Effector memory CD4-positive, alpha-beta T cell (primary cell): Measurements from ENCODE around the gene TBX19.

Source experiments
- DNase-seq, 3 donors: peaks; one replicate each; pipeline ENCODE4 v3.0.0-alpha.2; 2020
- H3K27ac ChIP-seq: 2 replicates; pipeline ENCODE4 v1.7.0; 2013; ENCODE audit warnings: mild to moderate bottlenecking, low read length, moderate library complexity; ENCODE audit not compliant: insufficient read depth, poor library complexity, severe bottlenecking
- H3K27me3 ChIP-seq: replicated peaks from 2 replicates; pipeline ENCODE4 v1.7.0; 2013; ENCODE audit warnings: mild to moderate bottlenecking, low read length; ENCODE audit not compliant: insufficient read depth, control insufficient read depth, poor library complexity, severe bottlenecking
- H3K36me3 ChIP-seq: 2 replicates; pipeline ENCODE4 v1.7.0; 2013; ENCODE audit warnings: mild to moderate bottlenecking, low read length, moderate library complexity; ENCODE audit not compliant: control insufficient read depth, insufficient read depth
- H3K4me1 ChIP-seq: 2 replicates; pipeline ENCODE4 v1.7.0; 2013; ENCODE audit warnings: low read length, mild to moderate bottlenecking; ENCODE audit not compliant: control insufficient read depth, insufficient read depth, poor library complexity, severe bottlenecking
- H3K4me3 ChIP-seq: 2 replicates; pipeline ENCODE4 v1.7.0; 2013; ENCODE audit warnings: low read length, low read depth, mild to moderate bottlenecking; ENCODE audit not compliant: insufficient read depth, poor library complexity, severe bottlenecking
- H3K9me3 ChIP-seq: 2 replicates; pipeline ENCODE4 v1.7.0; 2013; ENCODE audit warnings: mild to moderate bottlenecking, low read length, moderate library complexity; ENCODE audit not compliant: control insufficient read depth

TBX19 gene

DNA sequence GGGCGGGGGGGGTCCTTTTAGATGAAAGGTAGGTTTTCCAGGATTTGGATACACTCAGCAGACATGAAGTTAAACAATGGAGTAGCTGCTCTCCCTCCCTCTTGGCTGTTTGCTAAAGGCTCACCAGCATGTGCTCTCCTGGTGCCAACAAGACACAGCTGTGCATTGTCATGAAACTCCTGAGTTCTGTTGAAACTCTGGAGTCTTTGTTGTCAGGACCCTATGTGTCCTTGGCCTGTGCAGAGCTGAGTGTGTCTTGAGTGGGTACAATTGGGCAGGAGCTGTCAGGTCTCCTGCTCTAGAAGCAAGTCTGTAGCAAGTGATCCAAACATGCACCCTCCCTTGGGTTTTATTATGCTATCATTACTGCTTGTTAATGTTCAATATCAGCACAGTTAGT lies 12.7 kb downstream of the TBX19 start:
- no peak for DNase-seq
- Histone ChIP-seq H3K4me3 (no peak overlapping the region), H3K9me3 (no peaks in the 10 kb centered on the region), H3K4me1 (no peaks in the 10 kb centered on the region), H3K36me3 (peaks cover 3% of the 10 kb centered on the region), H3K27me3 (no peaks in the 10 kb centered on the region), H3K27ac (no peak overlapping the region)

DNA sequence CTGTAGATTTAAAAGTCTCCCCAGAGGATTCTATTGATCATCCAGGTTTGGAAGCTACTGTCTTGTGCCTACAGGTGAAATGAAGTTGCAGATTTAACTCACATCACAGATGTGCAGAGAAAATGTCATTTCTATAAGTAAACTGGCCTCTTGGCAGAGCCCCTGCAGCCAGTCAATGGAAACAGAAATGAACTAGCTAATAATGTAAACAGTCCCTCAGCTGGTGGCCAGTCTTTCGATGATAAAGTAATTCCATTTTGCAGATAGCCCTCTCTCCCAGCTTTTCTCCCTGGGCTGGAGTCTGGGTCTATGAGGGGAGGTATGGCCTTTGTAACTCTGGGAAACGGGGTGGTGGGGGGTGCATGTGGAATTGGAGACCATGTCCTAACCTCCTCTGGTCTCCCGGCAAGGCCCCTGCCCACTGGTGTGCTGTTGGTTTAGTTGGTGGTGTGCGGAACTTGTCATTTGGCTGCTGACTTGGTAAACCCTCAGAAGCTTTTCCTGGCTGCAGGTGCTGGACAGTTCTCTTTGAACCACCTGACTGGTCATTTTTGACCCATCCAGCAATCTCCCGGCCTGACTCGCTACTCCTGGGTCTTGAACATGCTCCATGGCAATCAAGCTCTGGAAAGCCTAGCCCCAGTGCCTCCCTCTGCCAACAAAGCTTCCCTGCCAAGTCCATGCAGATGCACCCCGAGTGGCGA lies 14.9 kb downstream of the TBX19 start:
- H3K9me3 ChIP-seq = no peaks in the 10 kb centered on the region
- H3K27ac ChIP-seq = no peak overlapping the region
- H3K27me3 ChIP-seq = no peaks in the 10 kb centered on the region
- no peak for DNase-seq
- H3K4me1 ChIP-seq = no peaks in the 10 kb centered on the region
- no peak overlapping the region for H3K4me3 ChIP-seq
- peaks cover 3% of the 10 kb centered on the region for H3K36me3 ChIP-seq

DNA sequence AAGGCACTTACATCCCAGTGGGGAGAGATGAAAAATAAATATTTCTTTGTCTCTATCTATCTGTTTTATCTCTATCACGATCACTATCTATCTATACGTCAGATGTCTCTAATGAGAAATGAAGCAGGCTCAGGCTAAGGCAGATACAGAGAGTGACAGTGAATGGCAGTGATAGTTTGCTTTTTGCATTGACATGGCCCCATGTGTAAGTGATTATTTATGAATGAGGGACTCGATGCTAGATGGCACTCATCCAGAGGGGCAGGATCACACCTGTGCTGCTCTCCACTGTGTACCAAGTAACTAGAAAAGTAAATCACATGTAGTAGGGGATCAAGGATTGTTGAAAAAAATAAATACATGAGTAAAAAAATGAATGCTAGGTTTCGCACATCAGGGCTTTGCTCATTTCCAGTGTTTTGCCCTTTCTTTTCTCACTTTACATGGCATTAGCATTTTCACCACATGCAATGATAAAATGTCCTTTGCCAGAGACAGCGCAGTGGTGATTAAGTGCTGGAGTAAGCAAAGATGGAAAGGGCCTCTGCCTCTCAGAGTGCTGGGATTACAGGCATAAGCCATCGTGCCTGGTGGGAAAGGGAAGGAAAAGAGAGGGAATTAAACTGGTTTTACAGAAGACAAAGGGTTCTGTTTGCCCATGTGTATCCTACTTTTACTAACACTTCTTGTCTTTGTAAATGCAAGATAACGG lies 16.5 kb downstream of the TBX19 start:
- Histone ChIP-seq H3K9me3 (no peaks in the 10 kb centered on the region), H3K27ac (no peak overlapping the region), H3K27me3 (no peaks in the 10 kb centered on the region), H3K4me3 (no peak overlapping the region), H3K36me3 (peaks cover under 1% of the 10 kb centered on the region), H3K4me1 (no peaks in the 10 kb centered on the region)
- DNase-seq = no peak

DNA sequence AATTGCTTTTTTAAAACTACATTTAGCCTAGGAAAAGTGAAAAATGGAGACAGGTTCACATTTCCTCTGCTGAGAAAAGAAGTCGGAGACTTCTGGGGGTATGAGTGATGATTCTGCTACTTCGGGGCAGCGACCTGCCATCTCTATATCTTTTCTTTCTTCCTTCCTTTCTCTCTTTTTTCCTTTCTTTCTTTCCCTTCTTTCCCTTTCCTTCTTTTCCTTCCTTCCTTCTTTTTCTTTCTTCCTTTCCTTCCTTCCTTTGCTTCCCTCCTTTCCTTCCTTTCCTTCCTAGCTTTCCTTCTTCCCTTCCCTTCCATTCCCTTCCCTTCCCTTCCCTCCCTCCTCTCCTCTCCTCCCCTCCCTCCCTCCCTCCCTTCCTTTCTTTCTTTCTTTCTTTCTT lies 17.8 kb downstream of the TBX19 start:
- no peaks in the 10 kb centered on the region for H3K9me3 ChIP-seq

DNA sequence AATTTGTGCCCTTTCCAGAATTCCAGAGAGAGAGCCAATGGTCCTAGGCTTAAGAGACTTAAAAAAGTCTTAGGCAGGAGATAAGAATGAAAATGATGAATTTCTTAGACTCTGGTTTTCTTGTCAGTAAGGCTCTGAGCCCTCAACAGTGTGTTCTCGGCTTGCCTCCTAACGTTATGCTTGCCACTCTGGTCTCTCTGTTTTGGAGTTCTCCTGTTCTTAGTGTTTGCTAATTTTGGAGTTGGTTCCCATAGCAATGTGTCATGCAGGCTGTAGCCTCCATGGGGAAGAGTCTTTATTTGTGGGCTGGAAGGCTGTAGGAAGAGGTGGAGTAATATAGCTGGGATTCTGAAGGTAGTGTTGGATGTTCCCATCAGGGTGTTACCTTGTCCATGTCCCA lies 19.9 kb downstream of the TBX19 start:
- Histone ChIP-seq H3K27ac (no peak overlapping the region), H3K4me3 (no peak overlapping the region), H3K36me3 (no peaks in the 10 kb centered on the region), H3K4me1 (no peaks in the 10 kb centered on the region), H3K9me3 (no peaks in the 10 kb centered on the region), H3K27me3 (no peaks in the 10 kb centered on the region)
- no peak for DNase-seq

More for the DNA sequence above, 17.8 kb downstream of the TBX19 start:
- DNase-seq = no peak
- H3K4me3 ChIP-seq = no peak overlapping the region
- no peak overlapping the region for H3K27ac ChIP-seq
- no peaks in the 10 kb centered on the region for H3K36me3 ChIP-seq
- H3K27me3 ChIP-seq = no peaks in the 10 kb centered on the region
- no peaks in the 10 kb centered on the region for H3K4me1 ChIP-seq

DNA sequence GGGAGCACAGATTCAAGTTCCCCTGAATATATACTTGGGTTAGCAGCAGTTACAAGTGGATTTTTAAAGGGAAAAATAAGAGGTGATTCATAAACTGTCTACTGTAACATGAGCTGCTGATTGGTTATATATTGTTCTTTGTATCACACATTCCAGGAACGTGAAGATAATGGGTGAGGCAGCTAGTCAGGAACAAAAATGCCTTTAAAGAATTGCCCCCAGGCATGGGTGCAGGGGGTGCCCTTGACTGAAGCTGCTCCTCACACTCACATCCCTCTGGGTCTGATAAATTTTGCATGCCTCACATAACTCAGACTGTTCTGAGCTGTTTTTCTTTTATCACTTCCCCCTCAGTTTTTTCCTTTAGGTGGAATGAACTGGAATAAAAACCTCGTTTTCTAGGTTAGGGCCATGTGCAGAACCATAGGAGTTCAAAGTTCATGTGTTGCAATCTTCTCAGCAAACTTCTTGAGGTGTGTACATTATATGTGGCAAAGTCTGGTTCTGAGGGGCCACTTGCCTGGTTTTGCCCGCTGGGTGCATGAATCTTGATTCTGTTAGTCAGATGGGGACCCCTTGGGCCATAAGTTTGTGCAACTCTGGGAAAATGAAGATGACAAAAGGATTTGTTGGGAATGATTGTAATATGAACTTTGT lies 21.1 kb downstream of the TBX19 start:
- H3K36me3 ChIP-seq = no peaks in the 10 kb centered on the region
- H3K9me3 ChIP-seq = no peaks in the 10 kb centered on the region
- DNase-seq = no peak
- no peak overlapping the region for H3K27ac ChIP-seq
- H3K4me1 ChIP-seq = no peaks in the 10 kb centered on the region
- H3K4me3 ChIP-seq = no peak overlapping the region
- no peaks in the 10 kb centered on the region for H3K27me3 ChIP-seq

DNA sequence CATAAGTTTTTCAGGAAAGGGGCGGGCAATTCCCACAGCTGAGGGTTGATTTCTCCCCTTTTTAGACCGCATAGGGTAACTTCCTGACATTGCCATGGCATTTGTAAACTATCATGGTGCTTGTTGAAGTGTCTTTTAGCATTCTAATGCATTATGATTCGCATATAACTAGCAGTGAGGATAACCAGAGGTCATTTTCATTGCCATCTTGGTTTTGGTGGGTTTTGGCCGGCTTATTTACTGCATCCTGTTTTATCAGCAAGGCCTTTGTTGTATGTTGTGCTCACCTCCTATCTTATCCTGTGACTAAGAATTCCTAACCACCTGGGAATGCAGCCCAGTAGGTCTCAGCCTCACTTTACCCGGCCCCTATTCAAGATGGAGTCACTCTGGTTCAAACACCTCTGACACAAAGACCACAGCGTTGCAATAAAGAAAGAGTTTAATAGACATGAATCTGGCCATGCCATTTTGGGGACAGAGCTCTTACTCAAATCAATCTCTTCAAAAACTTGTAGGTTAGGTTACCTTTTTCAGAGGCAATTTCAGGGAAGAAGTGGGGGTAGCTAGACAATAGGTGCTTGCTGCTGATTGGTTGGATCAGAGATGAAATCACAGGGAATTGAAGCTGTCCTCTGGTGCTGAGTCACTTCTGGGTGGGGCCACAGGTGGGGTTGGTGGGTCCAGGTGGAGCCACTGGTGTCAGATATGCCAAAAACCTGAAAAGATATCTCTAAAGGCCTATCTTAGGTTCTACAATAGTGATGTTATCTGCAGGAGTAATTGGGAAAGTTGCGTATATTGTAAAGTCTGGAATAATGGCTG lies 23.3 kb downstream of the TBX19 start:
- no peak overlapping the region for H3K4me3 ChIP-seq
- H3K27me3 ChIP-seq = no peaks in the 10 kb centered on the region
- H3K9me3 ChIP-seq = no peaks in the 10 kb centered on the region
- H3K4me1 ChIP-seq = no peaks in the 10 kb centered on the region
- H3K36me3 ChIP-seq = no peaks in the 10 kb centered on the region
- no peak overlapping the region for H3K27ac ChIP-seq
- DNase-seq = no peak

DNA sequence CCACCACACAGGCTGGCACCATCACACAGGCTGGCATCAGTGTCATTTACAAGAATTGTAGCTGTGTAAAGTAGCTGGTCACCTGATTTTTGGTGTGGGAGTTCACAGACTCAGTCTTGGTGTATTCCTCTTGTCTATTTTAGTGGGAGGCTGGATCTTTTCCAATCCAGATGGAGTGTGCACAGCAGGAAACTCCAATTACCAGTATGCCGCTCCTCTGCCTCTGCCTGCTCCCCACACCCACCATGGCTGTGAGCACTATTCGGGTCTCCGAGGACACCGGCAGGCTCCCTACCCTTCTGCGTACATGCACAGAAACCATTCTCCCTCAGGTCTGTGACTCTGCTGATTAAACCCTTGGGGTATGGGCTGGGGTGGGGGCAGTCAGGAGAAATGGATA lies 24.2 kb downstream of the TBX19 start:
- H3K27me3 ChIP-seq = no peaks in the 10 kb centered on the region
- no peak overlapping the region for H3K27ac ChIP-seq
- no peak for DNase-seq
- H3K9me3 ChIP-seq = no peaks in the 10 kb centered on the region
- no peaks in the 10 kb centered on the region for H3K36me3 ChIP-seq
- no peaks in the 10 kb centered on the region for H3K4me1 ChIP-seq
- H3K4me3 ChIP-seq = no peak overlapping the region

DNA sequence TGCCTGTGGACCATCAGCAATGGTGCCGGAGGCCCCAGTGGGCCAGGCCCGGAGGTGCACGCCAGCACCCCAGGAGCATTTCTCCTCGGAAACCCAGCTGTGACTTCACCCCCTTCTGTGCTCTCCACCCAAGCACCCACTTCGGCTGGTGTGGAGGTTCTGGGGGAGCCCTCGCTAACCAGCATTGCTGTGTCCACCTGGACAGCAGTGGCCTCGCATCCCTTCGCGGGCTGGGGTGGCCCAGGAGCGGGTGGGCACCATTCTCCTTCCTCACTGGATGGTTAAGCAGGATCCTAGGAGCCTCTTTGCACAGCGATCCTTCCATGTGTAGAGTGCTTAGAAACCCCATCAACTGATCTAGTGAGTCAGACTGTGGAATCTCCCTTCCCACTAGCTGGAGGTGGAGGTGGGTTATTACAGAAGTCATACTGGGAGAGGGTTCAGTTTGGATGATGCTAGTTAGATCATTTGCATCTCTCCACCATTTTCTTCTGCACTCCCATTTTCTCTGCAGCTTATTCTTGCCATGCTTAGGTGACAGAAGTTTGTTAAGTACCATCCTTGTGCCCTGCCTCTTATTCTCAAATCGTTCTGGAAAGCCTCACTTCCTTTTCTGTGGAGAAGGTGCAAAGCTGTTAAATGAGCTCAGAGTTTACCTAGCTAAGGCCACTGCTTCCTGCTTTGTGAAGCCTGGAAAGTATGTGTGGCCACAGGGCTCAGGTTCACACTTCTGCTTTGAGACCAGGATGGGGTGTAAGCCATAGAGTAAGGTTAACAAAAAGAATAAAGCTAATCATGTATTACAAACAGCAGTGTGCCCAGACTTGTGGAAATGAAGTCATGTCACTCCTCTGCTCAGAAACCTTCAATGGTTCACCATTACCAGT lies 32.3 kb downstream of the TBX19 start:
- DNase-seq = no peak
- H3K36me3 ChIP-seq = peaks cover 4% of the 10 kb centered on the region
- H3K27ac ChIP-seq = no peak overlapping the region
- no peak overlapping the region for H3K4me3 ChIP-seq
- H3K9me3 ChIP-seq = no peaks in the 10 kb centered on the region
- H3K4me1 ChIP-seq = no peaks in the 10 kb centered on the region
- H3K27me3 ChIP-seq = no peaks in the 10 kb centered on the region
